NCI-H446 (cell line): ENCODE data around the gene RS1.

Source experiments
- DNase-seq, 2 experiments: peaks; one replicate each; lab custom pipeline; 2025; lab: John Stamatoyannopoulos, UW

RS1 gene

DNA sequence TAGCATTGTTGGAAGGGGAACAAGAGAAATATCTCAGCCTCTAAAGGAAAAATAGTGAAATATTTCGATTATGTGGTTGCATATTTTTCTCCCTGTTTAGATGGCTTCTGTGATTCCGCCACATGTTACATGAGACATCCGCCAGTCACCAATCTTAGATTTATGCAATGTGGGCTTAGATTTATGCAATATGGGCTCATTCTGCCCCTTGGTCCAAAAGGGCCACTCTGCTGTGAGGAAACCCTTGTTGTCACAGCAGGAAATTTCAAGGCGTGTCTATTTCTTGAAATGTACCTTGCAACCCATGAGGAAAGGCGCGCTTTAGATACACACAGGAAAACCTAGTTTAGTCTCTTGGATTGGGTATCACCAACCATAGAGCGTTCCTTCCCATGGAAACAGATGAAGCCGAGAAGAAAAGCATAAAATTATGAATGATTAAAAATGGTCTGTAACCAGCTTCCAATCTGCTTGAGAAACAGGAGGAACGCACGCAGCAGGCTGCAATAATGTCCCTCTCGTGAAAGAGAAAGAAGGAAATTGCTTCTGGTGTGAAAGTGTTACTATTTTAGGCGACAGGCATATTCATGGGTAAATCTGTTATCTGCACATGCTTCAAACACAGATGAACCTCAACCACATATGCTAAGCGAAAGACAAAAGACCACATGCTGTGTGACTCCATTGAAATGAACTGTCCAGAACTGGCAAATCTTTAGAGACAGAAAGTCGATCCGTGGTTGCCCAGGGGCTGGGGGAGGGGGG is 3.7 kb downstream of the RS1 start:
- no peak for DNase-seq

- DNase-seq: no peak
Observed at GRCh38 chrX:18666614-18667013, 5.3 kb downstream of the RS1 start.

GRCh38 chrX:18664947-18665346 is 7.0 kb downstream of the RS1 start:
- DNase-seq: no peak

DNA sequence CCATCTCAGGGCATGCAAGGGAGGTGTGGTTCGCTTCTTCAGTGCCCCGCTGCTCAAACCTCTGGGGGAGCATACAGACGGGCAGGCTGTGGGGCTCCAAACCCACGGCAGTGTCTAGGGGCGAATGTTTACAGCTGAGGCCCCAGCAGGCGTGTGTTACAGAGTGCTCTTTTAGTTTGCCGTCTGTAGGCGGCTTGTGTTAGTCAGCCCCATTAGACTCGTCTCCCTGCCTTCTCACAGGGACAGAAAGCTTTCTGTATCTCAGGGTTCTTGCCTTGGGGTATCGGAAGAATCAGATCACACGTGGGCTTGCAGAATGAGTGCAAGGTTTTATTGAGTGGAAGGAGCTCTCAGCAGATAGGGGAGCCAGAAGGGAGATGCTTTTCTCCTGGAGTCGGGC is 10.6 kb downstream of the RS1 start:
- DNase-seq: no peak

DNA sequence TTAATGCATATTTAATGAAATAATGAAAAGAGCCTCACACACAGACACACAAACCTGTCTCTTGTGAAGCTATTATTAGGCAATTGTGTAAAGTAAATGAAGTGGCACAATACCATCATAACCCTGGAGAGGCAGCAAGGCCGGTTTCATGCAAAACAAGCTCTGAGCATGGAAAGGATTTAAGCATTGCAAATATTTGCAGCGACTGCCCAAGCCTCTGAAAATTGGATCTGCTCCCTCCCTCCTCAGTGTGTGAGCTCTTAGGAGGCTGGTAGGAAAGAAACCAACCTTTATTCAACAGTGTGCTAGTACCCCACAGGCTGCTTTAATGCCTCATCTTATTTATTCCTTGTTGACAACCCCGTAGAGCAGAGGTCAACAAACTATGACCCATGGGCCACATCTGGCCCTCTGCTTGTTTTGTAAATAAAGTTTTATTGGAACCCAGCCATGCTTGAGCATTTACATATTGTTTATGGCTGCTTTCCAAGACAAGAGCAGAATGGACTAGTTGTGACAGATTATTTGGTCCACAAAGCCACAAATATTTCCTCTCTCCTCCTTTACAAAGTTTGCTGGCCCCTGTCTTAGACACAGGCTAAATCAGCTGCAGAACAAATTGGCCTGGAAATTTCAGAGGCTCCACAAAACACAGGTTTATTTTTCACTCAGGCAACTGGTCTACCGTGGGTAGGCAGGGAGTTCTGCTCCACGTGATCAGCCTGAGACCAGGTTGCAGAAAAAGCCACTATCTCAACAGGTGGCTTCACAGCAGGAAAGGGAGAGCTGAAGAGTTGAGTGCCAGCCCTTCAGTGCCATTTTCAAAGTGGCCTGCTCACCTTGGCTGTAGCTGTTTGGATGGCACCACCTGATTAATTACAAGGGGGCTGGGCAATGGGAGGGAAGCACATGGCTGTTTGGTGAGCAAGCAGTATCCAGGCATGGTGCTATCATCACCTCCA is 16.8 kb downstream of the RS1 start:
- DNase-seq: no peak

DNA sequence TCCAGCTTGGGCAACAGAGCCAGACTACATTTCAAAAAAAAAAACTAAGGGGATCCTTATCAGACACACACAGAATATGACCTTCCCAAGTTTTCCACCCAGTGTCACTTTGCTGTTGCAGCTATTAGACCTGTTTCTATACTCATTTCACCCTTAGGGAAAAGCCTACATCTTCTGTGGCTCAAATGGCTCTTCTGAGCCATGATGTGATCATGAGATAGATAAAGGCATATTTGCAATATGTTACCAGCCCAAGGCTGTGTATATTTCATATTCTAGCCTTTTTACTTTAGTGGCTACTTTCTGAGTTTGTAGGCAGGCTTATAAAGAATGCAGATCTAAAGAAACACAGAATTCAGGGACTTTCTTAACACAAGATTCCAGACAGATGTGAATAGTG is 19.3 kb downstream of the RS1 start:
- DNase-seq: no peak

GRCh38 chrX:18650662-18651061 is 21.2 kb downstream of the RS1 start:
- no peak for DNase-seq

- no peak for DNase-seq
Observed at GRCh38 chrX:18649498-18649951, 22.4 kb downstream of the RS1 start.

DNA sequence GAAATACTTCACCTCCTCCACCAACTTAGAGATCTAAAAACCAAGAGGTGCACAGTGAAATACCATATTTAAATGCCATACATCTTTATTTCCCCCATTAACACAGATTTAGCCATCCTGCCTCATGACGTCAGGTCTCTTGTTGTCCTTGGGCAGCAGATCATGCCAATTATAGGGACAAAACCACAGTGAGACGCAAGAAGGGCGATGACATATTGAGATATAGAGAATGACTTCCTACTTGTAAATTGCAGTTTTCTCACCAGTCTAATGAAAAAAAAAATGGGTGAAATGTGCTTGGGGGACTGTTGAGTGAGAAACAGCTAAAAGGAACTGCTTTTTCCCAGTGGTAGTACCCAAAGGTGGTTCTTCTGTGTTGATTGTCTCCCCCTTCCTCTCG is 24.3 kb downstream of the RS1 start:
- DNase-seq: no peak

GRCh38 chrX:18643853-18644252 is 28.1 kb downstream of the RS1 start:
- DNase-seq: no peak

GRCh38 chrX:18643243-18643642 is 28.7 kb downstream of the RS1 start:
- DNase-seq: no peak

- DNase-seq: peak in 1 of 2 experiments; percentile 6
Observed at GRCh38 chrX:18640686-18641085, 31.2 kb downstream of the RS1 start.

GRCh38 chrX:18639280-18639679 is 32.6 kb downstream of the RS1 start:
- no peak for DNase-seq

- no peak for DNase-seq
Observed at GRCh38 chrX:18638398-18638797, 33.5 kb downstream of the RS1 start.

DNA sequence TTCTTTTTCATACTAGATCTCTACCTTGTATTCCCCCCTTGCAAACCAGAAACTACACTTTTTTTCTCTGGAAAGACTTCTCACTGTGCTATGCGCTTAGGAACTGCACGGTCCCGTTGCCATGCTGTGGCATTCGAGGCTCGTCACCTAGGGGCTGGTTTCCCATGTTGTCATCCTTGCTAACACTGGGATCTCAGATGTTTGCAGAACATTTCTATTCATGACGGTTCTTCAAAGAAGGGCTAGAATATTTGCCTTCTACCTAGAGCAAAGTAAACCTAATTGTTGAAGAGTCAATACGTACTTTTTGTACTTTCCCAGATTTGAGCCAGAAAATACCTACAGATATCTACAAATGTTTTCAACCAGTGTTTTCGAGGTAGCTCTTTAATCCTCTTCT is 41.0 kb downstream of the RS1 start:
- no peak for DNase-seq

GRCh38 chrX:18624599-18624998 is 47.3 kb downstream of the RS1 start:
- DNase-seq: no peak

DNA sequence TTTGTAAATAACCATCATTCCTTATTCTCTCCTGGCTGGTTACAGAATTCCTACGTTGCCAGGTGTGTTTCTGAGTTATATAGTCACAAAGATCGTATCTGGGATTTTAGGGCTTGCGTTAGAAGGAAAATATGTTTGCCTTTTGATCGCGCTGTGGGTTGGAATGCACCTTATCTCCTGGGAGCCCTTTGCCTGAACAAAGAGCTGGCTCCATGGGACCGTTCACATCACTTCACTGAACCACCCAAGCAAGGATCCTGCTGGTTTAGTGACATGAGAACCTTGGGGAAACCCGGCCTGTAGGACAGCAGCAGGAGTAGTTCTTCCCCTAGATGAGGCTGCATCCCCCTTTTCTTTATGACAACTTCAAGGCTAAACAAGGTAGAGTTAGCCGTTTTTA is 51.6 kb downstream of the RS1 start:
- DNase-seq: no peak

DNA sequence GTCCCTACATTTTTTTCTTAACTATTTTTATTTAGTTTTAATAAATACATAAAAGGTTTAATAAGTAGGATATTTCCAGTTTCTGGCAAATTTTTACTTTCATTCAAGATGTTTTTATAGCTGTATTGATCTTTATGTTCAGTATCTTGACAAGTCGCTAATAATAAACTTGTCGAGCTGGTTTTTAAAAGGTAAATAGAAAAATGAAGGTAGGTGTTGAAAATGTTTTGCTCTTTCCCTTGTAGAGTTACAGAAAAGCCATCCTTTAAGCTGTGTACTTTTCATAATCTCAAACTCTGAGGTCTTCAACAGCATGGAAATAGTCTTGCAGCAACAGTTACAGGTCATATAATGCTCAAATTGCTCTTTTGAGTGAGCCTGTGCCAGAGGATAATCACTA is 52.6 kb downstream of the RS1 start:
- DNase-seq: no peak

DNA sequence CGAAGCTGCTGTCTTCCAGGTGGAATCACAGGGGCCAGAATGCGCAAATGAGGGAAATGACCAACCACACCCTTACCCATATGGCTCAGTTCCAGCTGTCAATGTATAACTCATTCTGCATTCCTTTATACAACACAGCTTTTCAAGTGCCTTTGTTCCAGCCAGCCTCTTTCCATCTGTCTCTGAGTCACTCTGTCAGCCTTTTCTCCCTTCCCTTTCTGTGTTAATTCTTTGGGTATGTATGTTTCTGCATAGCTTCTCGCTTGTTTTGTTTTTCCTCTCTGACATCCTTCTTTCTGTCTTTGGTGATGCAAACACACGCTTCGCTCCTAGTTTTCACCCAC is 54.5 kb downstream of the RS1 start:
- no peak for DNase-seq

GRCh38 chrX:18616688-18617406 is 55.1 kb downstream of the RS1 start:
- no peak for DNase-seq

DNA sequence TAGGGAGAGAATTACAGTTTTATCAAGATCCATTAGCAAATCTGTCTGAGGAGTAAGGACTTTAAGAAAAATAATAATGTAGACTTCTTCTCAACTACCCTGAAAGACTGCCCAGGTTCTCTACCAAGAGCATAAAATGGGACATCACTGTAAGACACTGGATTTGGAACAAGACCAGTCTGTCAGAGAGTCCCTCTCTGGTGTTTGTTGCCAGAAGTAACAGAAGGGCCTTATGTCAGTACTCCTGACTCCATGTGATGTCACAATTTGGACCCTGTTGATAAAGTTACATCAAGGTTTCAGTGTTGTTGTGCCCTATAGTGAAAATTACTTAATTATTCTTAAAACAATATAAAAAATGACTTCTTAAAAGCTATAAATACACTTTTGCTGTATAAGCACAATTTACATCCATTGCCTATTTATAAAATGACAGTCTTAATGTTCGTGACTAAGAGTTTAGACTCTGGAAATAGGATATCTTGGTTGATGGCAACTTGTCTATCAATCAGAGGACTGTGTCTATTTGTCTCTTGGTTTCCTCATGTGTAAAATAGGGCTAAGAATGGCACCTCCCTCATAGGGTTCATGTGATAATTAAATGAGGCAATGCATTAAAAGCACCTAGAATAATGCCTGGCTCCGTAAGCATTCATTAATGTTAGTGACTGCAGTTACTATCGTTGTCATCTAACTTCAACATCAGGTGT is 57.8 kb downstream of the RS1 start:
- no peak for DNase-seq

DNA sequence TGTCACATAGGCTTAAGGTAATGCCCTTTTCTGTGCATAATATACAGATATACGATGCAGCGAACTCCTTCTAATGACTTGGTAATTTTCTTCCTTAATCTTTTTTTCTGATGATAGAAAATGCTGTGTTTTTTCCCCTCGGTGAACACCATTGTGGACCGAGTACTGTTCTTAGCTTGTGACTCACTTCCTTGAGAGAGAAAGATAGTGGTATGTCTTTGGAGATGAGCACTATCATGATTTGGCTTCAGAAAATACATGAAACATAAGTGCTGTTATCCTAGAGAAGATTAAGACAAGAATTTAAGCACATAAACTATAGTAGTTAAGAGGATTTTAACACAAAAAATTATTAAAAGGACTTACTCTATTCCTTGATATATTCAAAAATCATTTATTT is 63.9 kb downstream of the RS1 start:
- no peak for DNase-seq
